Right lobe of liver (tissue), 6 donors: Measurements from ENCODE around the gene IL23R. TPM values are rescaled to one million over a fixed set of nuclear protein-coding genes. Genes with fewer than 3 reads are reported as not detected.
"Not testable (repeated sequence)": the region's sequence is repeated elsewhere in the genome, so short reads cannot be mapped to it uniquely, and the experiment has no call there.

ENCODE experiments used
- ATAC-seq, 4 donors: fragments of 200-7000 bp; cut with Tn5 transposase; one replicate each; pipeline ENCODE4 v1.9.1; 2020; ENCODE audit warnings: mild to moderate bottlenecking in 4 of 4, moderate library complexity in 4 of 4
- DNase-seq, 3 donors: peaks; one replicate each; pipeline ENCODE4 v3.0.0-alpha.2; 2020
- H3K27ac ChIP-seq, 3 donors: fragments of 200-600 bp; one replicate each; pipeline ENCODE4 v1.8.0; 2022
- H3K27me3 ChIP-seq, 2 donors: fragments of 200-600 bp; one replicate each; pipeline ENCODE4 v1.8.0; 2022
- H3K36me3 ChIP-seq, 4 donors: fragments of 200-600 bp; sonication (generic) in 1 of 4; one replicate each; pipeline versions ENCODE4 v1.5.1 to v1.8.0; 2017 to 2022; ENCODE audit warnings: control low read depth in 1 of 4
- H3K4me1 ChIP-seq, 4 donors: fragments of 200-600 bp; sonication (generic) in 1 of 4; one replicate each; pipeline versions ENCODE4 v1.5.1 to v1.8.0; 2017 to 2022; ENCODE audit warnings: control low read depth in 1 of 4
- H3K4me3 ChIP-seq, 3 donors: fragments of 200-600 bp; one replicate each; pipeline ENCODE4 v1.8.0; 2022
- H3K9me3 ChIP-seq, 4 donors: fragments of 200-600 bp; sonication (generic) in 1 of 4; one replicate each; pipeline versions ENCODE4 v1.5.1 to v1.8.0; 2017 to 2022; ENCODE audit warnings: control low read depth in 1 of 4
- CTCF ChIP-seq, 4 donors: fragments of 200-600 bp in 3 of 4; fragments of 450-650 bp in 1 of 4; IDR thresholded peaks; one replicate each; pipeline versions ENCODE4 v1.5.1 to v1.8.0; 2016 to 2022; ENCODE audit warnings: antibody characterized with exemption in 4 of 4, mild to moderate bottlenecking in 2 of 4
- POLR2A ChIP-seq: fragments of 450-650 bp; IDR thresholded peaks from one replicate; pipeline ENCODE4 v1.6.1; 2017; ENCODE audit warnings: antibody characterized with exemption, mild to moderate bottlenecking
- WGBS: methylation state at CpG from one replicate; pipeline ENCODE4 v1.1.6; 2018; ENCODE audit warnings: low coverage, low lambda C conversion rate; ENCODE audit not compliant: insufficient coverage; ENCODE audit errors: missing lambda C conversion rate; 5-methylcytosine and 5-hydroxymethylcytosine counted together
- intact Hi-C, 2 donors: fragments of 100-400 bp; cut with DNase I; formaldehyde crosslinking; loops; one replicate each; pipeline versions ENCODE4 v1.11.2 to v1.14.1; 2022
- total RNA-seq, 6 experiments: library from RNA; depleted of rRNA in 2 of 6; stranded (reverse); fragments of >200 nt in 2 of 6; fragmentation: NEBNext Ultra II Directional in 3 of 6; extraction: Animal tissue kit (Norgen Biotek cat#: 25700) in 3 of 6; gene quantifications; one replicate each; pipeline versions ENCODE4 v1.1.0 to v1.2.4, GENCODE V29; 2016 to 2023
- donor health status: DM: no; HTN: yes; CAD: no.
- donor health status: DM: no; HTN: no; CAD: no.
- donor health status: DM: no; HTN: no; CAD: no.
- donor health status: DM: no; HTN: yes; CAD: no.
- donor health status: DM: no; HTN: yes; CAD: no.

The IL23R gene
- total RNA-seq, 6 experiments from 2014 or later, result 0.12 TPM; not detected in 5

GRCh38 chr1:67144696-67145095, 21.6 kb upstream of the IL23R start:
- Histone ChIP-seq H3K27ac (no peak overlapping the region), H3K27me3 (no peaks in the 10 kb centered on the region), H3K9me3 (no peaks in the 10 kb centered on the region), H3K4me3 (no peak overlapping the region), H3K36me3 (no peaks in the 10 kb centered on the region), H3K4me1 (peaks cover 0 to 5% (median 0%) of the 10 kb centered on the region in 4 donors)
- intact Hi-C loops, result loop anchor here (10.0 kb wide), 2 partner anchors 150 to 370 kb away; no protein-coding TSS in a partner anchor
- no peak for TF ChIP-seq POLR2A
- TF ChIP-seq CTCF (IDR thresholded peaks at IDR 0.05), result peak; percentile 24 to 40 (median 34)
- DNase-seq (no peak), ATAC-seq (no peak)
- WGBS, result 73% methylated on average over 2 of the region's 2 CpGs

- ATAC-seq, result no peak
- H3K4me3 ChIP-seq, result no peak overlapping the region
- 83% methylated on average over 2 of the region's 3 CpGs for WGBS
- intact Hi-C loops, result loop anchor here (10.0 kb wide), 2 partner anchors 151 to 371 kb away; no protein-coding TSS in a partner anchor
- DNase-seq, result no peak
- no peaks in the 10 kb centered on the region for H3K27me3 ChIP-seq
- H3K27ac ChIP-seq, result no peak overlapping the region
- H3K9me3 ChIP-seq, result no peaks in the 10 kb centered on the region
- TF ChIP-seq CTCF (IDR thresholded peaks at IDR 0.05), result no peak
- no peak for TF ChIP-seq POLR2A
- peaks cover 0 to 5% (median 0%) of the 10 kb centered on the region in 4 donors for H3K4me1 ChIP-seq
- H3K36me3 ChIP-seq, result no peaks in the 10 kb centered on the region
Observed at GRCh38 chr1:67146101-67146500, 20.2 kb upstream of the IL23R start.

GRCh38 chr1:67146539-67146938, 19.7 kb upstream of the IL23R start:
- ATAC-seq (no peak), DNase-seq (no peak)
- Histone ChIP-seq H3K9me3 (no peaks in the 10 kb centered on the region), H3K4me1 (peaks cover 0 to 5% (median 0%) of the 10 kb centered on the region in 4 donors), H3K27me3 (no peaks in the 10 kb centered on the region), H3K36me3 (no peaks in the 10 kb centered on the region), H3K27ac (no peak overlapping the region), H3K4me3 (no peak overlapping the region)
- 80% methylated on average over 3 of the region's 3 CpGs for WGBS
- intact Hi-C loops, result loop anchor here (10.0 kb wide), 2 partner anchors 152 to 372 kb away; no protein-coding TSS in a partner anchor
- TF ChIP-seq CTCF (IDR thresholded peaks at IDR 0.05) (no peak), POLR2A (no peak)

- H3K4me1 ChIP-seq, H3K27ac ChIP-seq, H3K27me3 ChIP-seq, H3K36me3 ChIP-seq, ATAC-seq, H3K9me3 ChIP-seq, H3K4me3 ChIP-seq, DNase-seq: not testable (repeated sequence)
- intact Hi-C loops, result loop anchor here (10.0 kb wide), 2 partner anchors 153 to 373 kb away; no protein-coding TSS in a partner anchor
- WGBS, result no CpG with 5 or more reads among the region's 20 CpGs
Observed at GRCh38 chr1:67147973-67148372, 18.3 kb upstream of the IL23R start.

- no peaks in the 10 kb centered on the region for H3K36me3 ChIP-seq
- DNase-seq (no peak), ATAC-seq (peak; percentile 18 to 63 (median 25))
- H3K4me1 ChIP-seq, result peaks cover 0 to 5% (median 0%) of the 10 kb centered on the region in 4 donors
- H3K4me3 ChIP-seq, result no peak overlapping the region
- WGBS, result 32% methylated on average over 6 of the region's 6 CpGs
- H3K27ac ChIP-seq, result no peak overlapping the region
- H3K9me3 ChIP-seq, result no peaks in the 10 kb centered on the region
- H3K27me3 ChIP-seq, result no peaks in the 10 kb centered on the region
- TF ChIP-seq CTCF (IDR thresholded peaks at IDR 0.05) (no peak), POLR2A (no peak)
- intact Hi-C loops, result loop anchor here (10.0 kb wide), 2 partner anchors 154 to 374 kb away; no protein-coding TSS in a partner anchor
Observed at GRCh38 chr1:67148516-67149178, 17.6 kb upstream of the IL23R start.
